Epithelial cell of esophagus (primary cell): Measurements from ENCODE around the gene AGTRAP.

Experiments
- DNase-seq: peaks from one replicate; pipeline ENCODE4 v3.0.0; 2010; ENCODE audit warnings: low read depth
- H3K4me3 ChIP-seq: 2 replicates; pipeline ENCODE4 v1.5.1; 2011; ENCODE audit warnings: mild to moderate bottlenecking, low read length, control low read depth
- CTCF ChIP-seq: IDR thresholded peaks from 2 replicates; pipeline ENCODE4 v1.5.1; 2011; ENCODE audit warnings: low read depth, mild to moderate bottlenecking, low read length, control low read depth, inconsistent platforms; ENCODE audit not compliant: insufficient read depth; ENCODE audit errors: missing control alignments

AGTRAP gene

GRCh38 chr1:11693024-11693590 is 42.8 kb upstream of the AGTRAP start:
- H3K4me3 ChIP-seq, result no peak overlapping the region
- no peak for TF ChIP-seq CTCF
- DNase-seq, result peak; percentile 83

GRCh38 chr1:11693917-11694316 is 42.0 kb upstream of the AGTRAP start:
- DNase-seq, result no peak
- no peak overlapping the region for H3K4me3 ChIP-seq
- TF ChIP-seq CTCF, result no peak

- DNase-seq, result no peak
- TF ChIP-seq CTCF, result no peak
- H3K4me3 ChIP-seq, result no peak overlapping the region
These were observed 40.1 kb upstream of the AGTRAP start for GRCh38 chr1:11695861-11696260.

- no peak for DNase-seq
- no peak for TF ChIP-seq CTCF
- no peak overlapping the region for H3K4me3 ChIP-seq
These were observed 38.6 kb upstream of the AGTRAP start for GRCh38 chr1:11697188-11697892.

GRCh38 chr1:11697893-11698210 is 38.1 kb upstream of the AGTRAP start:
- H3K4me3 ChIP-seq, result no peak overlapping the region
- DNase-seq, result no peak
- no peak for TF ChIP-seq CTCF

- TF ChIP-seq CTCF, result no peak
These were observed 35.1 kb upstream of the AGTRAP start for GRCh38 chr1:11700601-11701467.

More at GRCh38 chr1:11700601-11701467, 35.1 kb upstream of the AGTRAP start:
- H3K4me3 ChIP-seq, result no peak overlapping the region
- no peak for DNase-seq
